Activated effector memory CD4-positive, alpha-beta T cell treated with anti-CD3 and anti-CD28 coated beads, Interleukin-2, amount 50 U/mL, for 16 hours (primary cell): ENCODE data around the gene SPSB1.
A peak's percentile ranks its signal among the peaks of the same experiment; 100 is the strongest.

Experiments
- DNase-seq: peaks from one replicate; pipeline ENCODE4 v3.0.0-alpha.2; 2020

The SPSB1 gene

DNA sequence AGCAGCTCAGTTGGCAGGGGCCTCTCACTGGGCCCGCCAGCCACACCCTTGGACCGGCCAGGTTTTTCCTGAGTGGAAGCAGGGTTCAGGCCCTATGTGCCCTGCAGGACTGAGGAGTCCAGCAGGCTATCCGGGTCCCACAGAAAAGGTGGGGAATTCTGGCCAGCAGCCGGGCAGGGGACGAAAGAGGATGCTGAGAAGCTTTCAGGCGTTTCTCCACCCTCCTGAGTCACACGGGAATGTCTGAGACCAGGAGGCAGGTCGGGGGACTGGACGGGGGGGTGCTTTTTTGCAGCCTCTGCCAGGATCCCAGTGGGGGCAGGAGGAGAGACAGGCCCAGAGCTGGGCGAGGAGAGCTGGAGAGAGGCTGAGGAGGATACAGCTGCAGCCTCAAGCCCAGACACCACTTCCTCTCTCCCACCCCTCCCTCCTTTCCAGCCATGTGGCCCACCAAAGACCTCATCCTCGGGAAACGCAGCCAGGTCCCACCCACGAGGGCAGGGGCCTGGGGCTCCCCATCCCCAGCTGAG is 105.4 kb downstream of the SPSB1 start:
- DNase-seq = no peak

DNA sequence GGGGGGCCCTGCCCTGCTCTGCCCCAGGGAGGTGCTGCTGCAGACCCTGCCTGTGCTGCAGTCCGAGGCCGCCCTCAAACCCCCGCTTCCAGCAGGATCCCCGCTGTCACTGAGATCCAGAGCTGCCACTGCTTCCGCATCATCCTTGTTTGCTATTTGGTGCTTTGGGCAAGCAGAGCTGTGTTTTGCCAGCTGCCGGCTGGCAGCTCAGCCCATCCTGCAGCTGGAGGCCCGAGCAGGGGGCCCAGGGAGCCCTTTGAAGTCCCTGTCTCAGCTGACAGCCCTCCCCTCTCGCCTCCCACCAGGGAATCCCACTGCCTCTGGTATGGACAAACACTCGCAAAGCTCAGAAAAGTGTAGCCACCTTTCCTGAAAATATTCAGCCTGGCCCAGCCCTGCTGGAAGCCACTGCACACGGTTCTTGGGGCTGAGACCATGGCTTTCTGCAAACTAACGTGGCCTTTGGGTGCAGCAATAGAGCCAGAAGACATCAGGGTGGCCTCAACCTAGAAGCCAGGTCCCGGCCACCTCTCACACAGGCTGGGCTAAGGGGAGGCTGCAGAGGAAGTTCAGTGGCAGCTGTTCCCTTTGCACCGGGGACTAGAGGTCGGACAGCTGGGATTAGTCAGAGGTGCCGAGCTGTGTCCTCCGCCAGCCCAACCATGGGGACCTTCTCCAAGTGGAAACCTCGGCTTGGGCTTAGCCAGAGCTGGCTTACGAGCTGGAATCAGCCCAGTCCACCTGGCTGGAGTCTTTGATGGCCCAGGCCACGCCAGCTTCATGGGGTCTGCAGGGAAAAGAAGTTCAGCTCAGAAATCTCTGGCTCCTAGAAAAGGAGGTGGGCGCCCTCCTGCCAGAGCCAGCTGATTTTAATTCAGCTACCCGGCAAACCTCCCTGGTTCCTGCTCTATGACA is 107.1 kb downstream of the SPSB1 start:
- no peak for DNase-seq

DNA sequence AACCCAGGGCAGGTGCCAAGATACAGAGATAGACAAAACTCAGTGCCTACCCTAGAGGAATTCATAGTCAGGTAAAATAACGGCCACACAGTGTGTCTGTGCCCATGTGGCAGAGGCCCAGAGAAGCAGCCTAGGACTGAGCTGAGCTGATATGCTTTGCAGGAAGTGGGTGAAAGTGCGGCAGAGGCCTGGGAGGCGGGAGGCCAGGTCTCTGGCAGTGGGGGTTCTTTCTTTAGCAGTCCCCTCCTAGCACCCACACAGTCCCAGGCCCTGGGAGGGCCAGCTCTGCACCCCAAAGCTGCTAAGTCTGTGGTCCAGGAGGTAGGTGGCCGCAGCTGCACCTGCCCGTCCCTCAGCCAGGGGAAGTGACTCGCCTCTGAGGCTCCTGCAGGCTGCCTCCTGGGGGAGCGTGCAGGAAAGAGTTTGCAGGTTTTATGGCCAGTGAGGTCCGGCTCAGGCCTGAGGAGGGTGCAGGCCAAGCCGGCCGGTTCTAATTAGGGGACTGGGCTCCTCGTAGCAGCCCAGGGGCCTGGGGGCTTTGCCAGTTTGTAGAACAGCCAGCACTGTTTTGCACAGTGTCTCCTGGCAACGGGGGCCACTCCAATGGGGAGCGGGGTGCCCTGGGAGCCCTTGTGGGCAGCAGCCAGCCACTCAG is 107.9 kb downstream of the SPSB1 start:
- peak; percentile 65 for DNase-seq

DNA sequence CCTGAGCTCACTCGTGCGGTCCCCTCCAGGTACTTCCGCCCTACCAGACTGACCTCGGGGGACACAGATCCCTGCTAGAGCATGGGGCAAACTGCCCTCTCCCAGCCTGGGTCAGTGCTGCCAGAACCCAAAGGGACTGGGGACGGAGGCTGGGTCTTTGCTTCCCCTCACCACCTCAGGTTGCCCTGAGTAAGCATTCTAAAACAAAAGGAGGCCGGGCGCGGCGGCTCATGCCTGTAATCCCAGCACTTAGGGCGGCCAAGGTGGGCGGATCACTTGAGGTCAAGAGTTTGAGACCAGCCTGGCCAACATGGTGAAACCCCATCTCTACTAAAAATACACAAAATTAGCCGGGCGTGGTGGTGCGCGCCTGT is 108.4 kb downstream of the SPSB1 start:
- no peak for DNase-seq

DNA sequence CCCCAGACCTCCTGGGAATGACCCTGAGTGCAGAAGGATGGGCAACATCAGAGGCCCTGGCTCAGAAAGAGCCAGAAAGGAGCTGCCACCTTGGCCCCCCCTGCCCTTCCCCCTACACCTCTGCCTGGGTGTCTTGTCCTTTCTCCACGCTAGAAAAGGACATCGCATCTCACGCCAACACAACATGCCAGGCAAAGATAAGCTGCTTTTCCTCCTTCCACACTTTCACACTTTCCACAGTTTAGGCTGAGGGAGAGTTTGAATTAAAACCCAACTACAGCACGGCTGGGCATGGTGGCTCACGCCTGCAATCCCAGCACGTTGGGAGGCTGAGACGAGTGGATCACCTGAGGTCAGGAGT is 109.5 kb downstream of the SPSB1 start:
- DNase-seq = no peak

DNA sequence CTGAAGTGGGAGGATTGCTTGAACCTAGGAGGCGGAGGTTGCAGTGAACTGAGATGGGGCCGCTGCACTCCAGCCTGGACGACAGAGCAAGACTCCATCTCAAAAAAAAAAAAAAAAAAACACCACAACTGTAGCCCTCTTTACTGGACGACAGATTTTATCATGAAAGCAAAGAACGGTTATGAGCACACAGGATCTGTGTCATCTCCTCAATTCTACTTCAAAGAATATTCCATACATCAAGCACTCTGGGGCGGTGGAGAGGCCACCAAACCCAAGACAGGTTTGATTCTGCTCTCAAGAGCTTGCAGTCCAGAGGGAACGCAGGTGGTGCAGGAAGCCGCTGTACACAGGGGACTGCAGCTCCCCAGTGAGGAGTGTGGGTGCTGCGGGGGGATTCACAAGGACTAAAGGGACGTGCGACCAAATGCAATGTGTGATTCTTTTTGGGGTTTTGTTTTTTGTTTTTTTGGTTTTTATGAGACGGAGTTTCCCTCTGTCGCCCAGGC is 110.1 kb downstream of the SPSB1 start:
- no peak for DNase-seq

DNA sequence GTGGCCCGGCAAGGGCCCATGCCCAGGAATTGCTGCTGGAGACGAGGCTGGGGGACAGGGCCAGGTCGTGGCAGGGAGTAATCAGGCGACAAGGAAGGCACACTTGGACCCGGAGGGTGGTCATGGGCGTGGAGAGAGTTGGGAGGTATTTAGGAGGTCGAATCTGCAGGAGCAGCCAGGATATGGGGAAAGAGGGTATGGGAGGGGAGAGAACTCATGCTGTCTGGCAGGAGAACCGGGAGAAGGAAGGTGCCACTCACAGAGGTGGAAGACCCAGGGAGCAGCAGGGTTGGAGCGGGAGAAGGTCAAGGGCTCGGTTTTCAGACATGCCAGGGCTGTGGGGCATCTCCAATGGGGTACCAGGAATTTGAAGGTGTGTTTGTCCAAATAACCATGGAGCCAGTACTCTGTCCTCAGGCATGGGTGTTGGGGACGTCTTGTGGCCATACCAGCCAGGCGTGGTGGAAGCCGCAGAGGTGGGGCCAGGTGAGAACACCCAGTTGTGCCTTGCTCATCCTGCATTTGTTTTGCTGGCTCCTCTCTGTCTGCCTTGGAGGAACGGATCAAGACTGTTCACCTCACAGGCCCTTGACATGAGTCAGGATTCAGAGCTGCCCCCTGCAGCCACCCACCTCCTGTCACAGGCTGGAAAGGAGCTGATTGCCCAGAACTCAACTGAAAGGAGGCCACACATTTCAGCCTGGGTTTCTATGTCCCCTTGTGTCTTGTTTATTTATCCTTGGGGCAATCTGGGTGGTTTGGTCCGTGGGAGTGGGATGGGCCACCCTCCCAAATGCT is 111.6 kb downstream of the SPSB1 start:
- no peak for DNase-seq

DNA sequence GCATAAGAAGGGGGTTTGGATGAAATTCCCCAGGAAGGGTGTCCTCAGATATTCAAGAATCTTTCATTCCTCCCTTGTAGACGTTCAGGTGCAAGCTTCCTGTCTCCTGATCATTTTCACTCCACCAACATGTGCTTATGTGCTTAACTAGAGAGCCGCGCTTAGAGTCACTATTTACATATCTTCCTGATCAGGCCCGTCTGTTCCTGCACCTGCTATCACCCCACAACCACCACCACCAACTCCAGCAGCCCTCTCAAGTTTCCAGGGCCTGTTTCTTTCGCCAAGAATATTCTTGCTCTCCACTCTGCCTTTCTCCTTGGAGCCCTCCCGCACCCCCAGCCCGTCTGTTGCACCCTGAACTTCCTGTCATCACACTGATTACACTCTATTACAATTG is 113.4 kb downstream of the SPSB1 start:
- no peak for DNase-seq

DNA sequence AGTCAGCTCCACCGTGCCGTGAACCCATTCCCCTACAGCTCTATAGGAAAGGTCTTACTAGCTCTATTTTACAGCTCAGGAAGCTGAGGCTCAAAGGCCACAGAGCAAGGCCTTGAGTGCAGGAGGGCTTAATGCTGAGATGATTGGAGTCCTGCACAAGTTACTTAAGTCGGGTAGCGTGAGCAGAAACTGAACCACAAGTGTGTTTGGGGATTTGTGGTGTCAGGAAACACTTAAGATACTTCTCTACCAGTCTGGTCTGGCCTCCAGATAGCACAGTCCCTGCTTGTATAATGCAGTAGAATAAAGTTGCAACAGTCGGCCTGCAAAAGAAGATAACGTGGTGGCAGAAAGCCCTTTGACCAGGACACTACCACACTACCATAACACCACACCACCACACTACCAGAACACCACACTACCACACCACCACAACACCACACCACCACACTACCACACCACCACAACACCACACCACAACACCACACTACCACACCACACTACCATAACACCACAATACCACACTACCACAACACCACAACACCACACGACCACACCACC is 118.1 kb downstream of the SPSB1 start:
- no peak for DNase-seq

DNA sequence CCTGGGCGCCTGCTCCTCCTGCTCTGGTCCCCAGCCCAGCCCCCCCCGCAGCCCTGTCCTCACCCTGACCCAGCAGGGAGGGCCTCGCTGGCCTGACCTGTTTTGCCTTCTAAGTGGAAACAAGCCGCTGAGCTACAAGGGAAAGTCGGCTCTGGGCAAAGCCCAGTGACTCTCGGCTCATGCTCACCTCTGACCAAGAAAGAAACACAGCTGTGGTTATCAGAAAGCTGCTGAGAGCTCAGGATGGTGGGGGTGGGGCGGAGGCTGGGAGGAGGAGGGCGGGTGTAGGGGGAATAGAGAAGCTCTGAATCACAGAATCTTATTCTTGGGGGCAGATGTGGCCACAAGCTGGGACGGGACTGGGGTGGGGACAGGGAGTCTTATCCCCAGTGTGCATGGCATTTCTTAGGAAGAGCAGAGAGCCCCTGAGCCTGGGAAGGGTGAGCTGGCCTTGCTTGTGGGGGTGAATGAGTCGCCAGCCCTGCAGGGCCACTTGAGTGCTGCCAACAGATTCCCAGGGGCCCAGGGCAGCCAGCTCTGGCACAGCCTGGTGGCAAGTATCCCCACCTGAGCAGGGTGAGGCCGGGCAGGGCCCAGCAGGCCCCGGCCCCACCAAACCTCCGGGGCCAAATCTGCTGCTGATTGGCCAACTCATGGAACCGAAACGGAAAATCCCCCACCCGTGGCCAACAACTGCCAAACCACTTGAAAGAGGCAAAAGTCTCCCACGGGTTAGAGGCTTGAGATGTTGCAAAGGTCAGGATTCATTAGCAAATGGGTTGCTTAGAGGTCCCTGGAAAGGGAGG is 120.6 kb downstream of the SPSB1 start:
- DNase-seq = peak; percentile 83

DNA sequence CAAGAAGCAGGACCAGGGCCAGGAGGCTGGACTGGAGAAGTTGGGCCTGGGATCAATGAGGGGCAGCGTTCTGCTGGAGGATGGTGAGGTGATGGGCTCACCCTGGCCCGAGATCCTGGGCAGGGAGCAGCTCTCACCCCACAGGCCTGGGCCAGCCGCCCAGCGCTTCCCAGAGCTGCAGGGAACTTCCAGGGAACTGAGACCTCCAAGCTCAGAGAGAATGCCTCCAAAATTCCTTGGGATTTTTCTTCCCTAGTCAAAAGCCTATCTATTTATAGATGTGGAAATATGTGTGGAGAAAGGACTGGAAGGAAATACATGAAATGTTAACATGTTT is 121.2 kb downstream of the SPSB1 start:
- DNase-seq = no peak

DNA sequence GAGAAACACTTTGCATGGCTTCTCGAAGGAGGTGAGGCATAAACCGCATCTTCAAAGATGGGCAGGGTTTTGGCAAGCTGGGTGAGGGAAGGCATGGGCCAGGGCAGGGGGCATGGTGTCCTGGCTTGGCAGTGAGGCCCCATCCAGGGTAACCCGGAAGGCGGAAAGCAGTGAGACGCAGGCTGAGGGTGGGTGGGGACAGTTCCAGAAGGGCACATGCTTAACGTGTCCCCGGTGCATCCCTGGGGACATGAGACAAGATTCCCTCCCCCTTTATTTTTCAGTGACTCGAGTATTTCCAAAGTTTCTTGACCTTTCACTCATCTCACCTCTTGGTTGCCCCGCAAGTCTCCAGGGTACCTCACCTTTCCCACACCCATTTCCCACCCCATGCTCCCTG is 123.8 kb downstream of the SPSB1 start:
- DNase-seq = peak; percentile 69

DNA sequence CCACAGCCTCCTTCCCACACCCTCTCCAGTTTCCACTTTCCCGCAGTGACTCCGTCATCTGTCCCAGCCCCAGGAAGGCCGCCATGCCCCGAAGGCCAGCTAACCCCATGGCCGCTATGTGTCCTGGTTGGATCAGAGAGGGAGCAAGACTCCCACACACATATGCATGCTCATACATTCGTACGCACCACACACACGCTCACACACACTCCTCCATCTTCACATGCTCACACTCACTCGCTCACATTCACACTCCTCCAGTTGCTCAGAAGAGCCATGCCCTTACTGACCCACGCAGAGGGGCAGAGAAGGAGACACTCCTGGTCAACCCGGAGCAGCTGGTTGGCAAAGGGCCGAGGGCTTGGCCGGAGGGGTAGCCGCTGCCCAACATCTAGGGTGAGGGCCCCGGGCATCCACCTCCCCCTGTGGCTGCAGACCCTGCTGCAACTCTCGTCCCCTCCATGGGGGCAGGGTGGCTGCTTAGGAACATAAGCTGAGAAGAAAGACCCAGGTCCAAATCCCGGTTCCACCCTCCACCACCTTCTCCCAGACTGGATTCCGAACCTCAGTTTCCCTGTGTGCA is 124.3 kb downstream of the SPSB1 start:
- DNase-seq = no peak

DNA sequence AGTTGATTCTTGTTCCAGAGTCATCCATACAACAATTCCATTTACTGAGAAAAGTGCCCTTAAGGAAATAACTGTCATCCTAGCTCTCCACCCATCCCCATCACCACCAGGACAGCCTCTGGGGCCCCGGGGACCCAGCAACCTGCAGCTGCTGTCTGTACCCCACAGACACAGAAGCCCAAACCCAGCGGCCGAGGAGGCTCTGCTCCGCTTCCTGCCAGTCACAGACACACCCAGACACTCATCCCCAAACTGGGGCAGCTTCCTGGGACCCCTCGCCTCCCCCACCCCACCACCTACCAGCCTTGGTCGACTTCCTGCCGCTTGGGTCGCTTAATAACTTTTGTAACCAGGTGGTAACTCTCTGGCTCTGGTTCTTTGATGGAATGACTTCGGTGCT is 125.0 kb downstream of the SPSB1 start:
- peak; percentile 71 for DNase-seq

DNA sequence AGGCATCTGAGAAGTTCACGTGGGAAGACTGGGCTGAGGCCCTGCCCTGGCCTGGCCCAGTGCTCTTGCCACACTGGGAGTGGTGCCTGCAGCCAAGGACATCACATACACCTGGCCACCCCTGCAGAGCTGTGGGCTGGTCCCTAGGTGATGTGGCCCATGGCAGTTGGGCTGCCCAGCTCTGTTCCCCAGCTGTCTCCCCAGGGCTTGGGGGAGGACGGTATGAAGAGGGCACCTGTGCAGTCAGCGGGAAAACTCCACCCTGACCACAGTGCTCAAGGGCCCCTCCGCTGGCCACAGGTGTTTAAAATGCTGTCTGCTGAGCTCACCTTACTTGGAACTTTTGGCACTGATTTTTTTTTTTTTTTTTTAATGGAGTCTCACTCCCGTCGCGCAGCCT is 126.2 kb downstream of the SPSB1 start:
- DNase-seq = no peak
